ACHN (cell line): ENCODE results near the gene GPER1.

ENCODE experiments used
- DNase-seq: peaks from one replicate; pipeline ENCODE4 v3.0.0-alpha.2; 2015
- in situ Hi-C: cut with HindIII; loops from 2 replicates; pipeline ENCODE4 v1.10.0; 2017; ENCODE audit warnings: low sequenced_read_pairs, low pct_ligation_motif_present, low pct_unique_long_range_greater_than_20kb

GPER1 gene

DNA sequence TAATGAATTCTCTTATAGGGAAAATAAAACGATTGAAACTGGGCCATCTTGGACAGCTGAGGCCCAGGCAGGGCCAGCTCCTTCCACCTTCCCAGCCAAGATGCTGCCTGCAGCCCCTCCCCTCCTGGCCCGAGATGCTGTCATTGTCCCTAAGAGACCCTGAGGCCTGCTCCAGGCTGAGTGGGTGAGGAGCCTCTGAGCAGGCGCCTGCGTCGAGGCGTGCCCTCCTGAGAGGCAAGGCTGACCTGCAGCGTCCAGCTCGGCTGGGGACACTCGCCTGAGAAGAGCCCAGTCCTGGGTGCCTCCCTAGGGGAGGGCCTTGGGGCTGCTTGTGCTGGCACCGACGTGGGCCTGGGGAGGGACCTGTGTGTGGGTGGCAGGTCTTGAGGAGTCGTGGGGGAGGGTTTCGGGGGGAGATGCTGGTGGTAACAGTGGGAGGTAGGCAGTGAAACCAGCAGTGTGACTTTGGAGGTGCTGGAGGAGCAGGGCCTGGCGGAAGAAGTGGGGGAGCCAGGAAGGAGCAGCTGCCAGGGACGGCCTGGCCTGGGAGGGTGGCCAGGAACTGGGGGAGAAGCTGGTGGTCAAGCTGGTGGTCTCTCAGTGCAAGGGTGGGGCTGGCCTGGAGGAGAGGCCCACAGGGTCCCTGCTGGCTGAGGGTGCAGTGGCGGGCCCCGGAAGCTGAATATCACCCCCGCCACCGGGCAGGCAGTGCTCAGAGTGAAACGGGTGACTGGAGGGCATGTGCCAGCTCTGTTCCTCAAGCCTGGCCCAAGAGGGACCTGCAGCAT lies 35.7 kb upstream of the GPER1 start:
- no peak for DNase-seq
- in situ Hi-C loops: no loop called here

DNA sequence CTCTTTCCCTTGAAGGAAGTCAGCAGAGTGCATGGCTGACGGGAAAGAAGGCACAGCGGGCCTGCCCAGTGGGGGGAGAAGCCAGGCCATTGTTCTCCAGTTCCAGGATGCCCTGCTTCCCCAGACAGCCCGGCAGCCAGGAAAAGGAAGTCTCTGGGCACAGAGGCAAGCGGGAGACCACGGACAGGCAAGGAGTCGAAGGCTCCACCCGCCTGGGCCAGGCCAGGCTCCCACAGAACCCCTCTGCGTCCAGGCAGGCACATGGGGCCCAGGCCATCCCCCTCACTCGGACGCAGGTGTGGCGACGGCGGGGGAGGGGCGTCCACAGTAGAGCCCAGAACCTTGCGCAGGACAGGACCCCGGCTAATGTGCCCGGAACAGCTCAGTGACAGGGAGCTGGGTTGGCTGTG lies 34.9 kb upstream of the GPER1 start:
- DNase-seq: no peak
- in situ Hi-C loops: no loop called here

GRCh38 chr7:1053816-1054370 lies 34.0 kb upstream of the GPER1 start:
- in situ Hi-C loops: no loop called here
- DNase-seq: no peak

GRCh38 chr7:1054438-1054837 lies 33.5 kb upstream of the GPER1 start:
- in situ Hi-C loops: no loop called here
- no peak for DNase-seq

GRCh38 chr7:1054861-1055450 lies 33.0 kb upstream of the GPER1 start:
- in situ Hi-C loops: no loop called here
- DNase-seq: no peak

- in situ Hi-C loops: no loop called here
Observed at GRCh38 chr7:1055491-1055955, 32.4 kb upstream of the GPER1 start.

DNA sequence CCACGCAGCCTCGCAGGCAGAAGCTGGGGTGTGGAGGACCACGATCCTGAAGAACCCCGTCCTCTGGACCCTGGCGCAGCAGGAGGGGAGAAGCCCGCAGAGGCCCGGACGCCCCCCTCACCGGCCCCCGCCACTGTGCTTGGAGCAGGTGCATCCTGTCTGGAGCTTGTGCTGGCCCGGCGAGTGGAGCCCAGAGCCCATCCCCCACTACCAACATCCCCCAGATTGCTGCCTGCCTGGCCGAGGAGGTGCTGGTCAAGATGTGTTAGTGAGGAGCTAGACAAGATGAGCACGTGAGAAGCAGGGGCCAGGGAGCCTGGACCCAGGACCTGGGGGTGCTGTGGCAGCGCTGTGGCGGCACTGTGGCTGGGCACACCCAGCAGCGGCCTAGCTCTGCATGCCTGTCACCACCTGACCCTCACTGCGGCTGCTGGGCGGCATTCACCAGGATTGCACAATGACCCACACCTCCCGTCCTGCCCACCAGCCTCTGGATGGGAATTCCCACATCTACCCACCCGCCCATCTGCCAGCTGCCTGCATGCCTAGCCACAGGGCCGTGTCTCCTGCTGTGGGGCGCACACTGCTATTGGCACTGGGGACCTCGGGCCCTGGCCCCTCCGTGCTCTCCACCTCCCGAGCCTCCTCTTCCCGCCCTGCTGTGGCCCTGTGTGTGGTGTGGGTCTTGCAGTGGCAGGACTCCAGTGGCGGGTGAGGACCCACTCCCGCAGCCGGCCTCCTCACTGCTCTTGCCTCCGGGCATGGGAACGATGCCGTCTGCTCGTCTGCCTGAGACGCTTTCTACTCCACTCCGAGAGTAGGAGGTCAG lies 31.7 kb upstream of the GPER1 start:
- in situ Hi-C loops: no loop called here
- no peak for DNase-seq

More at GRCh38 chr7:1055491-1055955, 32.4 kb upstream of the GPER1 start:
- DNase-seq: no peak

DNA sequence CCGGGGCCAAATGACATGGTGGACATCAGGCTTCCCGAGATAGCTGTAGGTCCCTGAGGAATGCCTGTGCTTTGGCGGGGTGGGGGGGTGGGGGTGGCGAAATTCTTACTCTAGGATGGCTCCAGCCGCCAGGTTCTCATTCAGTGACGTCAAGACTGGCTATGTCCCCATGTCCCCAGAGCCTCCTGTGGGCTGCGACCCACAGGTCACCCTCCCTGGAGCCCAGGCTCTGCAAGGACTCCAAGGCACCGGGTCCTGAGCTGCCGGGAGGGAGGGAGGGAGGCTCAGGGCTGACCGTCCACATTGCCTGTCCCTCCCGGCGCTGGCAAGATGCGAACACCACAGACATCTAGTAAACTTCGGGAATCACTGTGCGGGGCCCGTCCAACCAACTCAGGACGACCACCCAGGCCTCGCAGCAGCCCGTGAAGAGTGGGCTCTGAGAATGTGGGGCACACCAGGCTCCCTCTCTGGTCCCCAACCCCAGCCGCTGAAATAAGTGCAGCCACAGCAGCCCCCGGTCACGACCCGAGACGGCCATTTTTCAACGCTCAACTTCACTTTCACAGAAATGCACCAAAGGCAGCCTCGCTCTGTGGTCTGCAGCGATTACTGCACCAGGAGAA lies 31.0 kb upstream of the GPER1 start:
- in situ Hi-C loops: no loop called here
- no peak for DNase-seq

DNA sequence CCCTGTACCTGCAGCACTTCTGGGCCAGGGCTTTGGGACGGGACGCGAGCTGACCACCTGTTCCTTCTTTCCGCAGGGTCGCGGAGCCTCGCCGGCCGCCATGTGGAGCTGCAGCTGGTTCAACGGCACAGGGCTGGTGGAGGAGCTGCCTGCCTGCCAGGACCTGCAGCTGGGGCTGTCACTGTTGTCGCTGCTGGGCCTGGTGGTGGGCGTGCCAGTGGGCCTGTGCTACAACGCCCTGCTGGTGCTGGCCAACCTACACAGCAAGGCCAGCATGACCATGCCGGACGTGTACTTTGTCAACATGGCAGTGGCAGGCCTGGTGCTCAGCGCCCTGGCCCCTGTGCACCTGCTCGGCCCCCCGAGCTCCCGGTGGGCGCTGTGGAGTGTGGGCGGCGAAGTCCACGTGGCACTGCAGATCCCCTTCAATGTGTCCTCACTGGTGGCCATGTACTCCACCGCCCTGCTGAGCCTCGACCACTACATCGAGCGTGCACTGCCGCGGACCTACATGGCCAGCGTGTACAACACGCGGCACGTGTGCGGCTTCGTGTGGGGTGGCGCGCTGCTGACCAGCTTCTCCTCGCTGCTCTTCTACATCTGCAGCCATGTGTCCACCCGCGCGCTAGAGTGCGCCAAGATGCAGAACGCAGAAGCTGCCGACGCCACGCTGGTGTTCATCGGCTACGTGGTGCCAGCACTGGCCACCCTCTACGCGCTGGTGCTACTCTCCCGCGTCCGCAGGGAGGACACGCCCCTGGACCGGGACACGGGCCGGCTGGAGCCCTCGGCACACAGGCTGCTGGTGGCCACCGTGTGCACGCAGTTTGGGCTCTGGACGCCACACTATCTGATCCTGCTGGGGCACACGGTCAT lies 30.3 kb upstream of the GPER1 start:
- no peak for DNase-seq
- in situ Hi-C loops: no loop called here

DNA sequence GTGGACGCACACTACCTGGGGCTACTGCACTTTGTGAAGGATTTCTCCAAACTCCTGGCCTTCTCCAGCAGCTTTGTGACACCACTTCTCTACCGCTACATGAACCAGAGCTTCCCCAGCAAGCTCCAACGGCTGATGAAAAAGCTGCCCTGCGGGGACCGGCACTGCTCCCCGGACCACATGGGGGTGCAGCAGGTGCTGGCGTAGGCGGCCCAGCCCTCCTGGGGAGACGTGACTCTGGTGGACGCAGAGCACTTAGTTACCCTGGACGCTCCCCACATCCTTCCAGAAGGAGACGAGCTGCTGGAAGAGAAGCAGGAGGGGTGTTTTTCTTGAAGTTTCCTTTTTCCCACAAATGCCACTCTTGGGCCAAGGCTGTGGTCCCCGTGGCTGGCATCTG lies 29.6 kb upstream of the GPER1 start:
- in situ Hi-C loops: no loop called here
- DNase-seq: no peak

DNA sequence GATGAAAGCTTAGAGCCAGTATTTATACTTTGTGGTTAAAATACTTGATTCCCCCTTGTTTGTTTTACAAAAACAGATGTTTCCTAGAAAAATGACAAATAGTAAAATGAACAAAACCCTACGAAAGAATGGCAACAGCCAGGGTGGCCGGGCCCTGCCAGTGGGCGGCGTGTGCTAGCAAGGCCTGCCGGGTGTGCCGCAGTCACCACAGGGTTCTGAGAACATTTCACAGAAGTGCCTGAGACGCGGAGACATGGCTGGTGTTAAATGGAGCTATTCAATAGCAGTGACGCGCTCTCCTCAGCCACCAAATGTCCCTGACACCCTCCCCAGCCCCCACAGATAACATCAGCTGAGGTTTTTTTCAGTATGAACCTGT lies 29.1 kb upstream of the GPER1 start:
- no peak for DNase-seq
- in situ Hi-C loops: no loop called here

GRCh38 chr7:1059200-1060091 lies 28.5 kb upstream of the GPER1 start:
- DNase-seq: peak; percentile 36

DNA sequence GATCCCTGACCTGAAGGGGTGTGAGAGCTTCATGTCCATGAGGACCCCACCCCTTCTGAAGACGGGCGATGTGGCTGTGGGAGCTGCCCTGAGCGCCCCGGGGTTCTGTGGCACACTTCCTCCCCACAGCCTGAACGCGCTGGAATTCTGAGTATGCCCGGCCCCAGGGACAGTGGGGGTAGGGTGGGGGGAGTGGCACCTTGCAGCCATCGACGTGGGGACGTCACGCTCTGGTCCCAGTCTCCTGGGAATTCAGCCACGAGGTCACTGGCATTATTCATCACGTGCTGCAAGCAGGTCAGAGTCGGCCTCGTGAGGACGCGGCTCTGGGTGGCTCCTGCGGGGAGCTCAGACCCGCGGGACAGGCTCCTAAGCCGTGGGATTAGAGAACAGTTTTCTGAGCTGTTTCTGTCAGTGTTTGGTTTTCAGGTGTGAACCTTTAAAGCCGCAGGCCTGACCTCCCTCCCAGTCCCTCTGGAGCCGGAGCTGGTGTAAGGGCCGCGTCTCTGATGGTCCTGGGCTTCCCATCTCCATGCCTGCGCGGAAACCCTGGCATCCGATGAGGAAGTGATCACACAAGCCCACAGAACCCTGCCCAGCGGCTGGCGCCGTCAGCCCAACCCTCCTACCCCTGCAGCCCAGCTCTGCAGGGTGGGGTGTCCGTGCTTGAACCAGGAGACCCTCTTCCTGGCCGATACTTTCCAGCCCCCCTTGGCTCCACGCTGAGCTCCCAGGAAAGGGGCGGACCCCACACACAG lies 27.4 kb upstream of the GPER1 start:
- in situ Hi-C loops: no loop called here
- DNase-seq: no peak

More at GRCh38 chr7:1059200-1060091, 28.5 kb upstream of the GPER1 start:
- in situ Hi-C loops: no loop called here

DNA sequence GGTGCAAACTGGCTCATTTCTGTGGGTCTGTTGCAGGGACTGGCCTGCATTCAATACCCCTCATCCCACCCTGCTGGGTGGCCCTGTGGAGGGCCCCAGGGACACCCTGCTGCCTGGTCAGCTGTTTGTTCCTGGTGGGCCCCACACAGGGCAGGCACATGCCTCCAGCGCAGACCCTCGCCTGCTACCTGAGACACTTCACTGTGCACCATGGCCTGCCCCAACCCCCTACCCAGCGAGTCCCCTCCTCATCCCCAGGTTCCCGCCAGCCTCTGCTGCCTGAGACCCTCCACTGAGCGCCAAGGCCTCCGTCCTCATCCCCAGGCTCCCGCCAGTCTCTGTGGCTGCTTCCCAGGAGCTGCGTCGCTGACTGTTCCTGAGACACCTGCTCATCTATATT lies 26.7 kb upstream of the GPER1 start:
- in situ Hi-C loops: no loop called here
- no peak for DNase-seq

DNA sequence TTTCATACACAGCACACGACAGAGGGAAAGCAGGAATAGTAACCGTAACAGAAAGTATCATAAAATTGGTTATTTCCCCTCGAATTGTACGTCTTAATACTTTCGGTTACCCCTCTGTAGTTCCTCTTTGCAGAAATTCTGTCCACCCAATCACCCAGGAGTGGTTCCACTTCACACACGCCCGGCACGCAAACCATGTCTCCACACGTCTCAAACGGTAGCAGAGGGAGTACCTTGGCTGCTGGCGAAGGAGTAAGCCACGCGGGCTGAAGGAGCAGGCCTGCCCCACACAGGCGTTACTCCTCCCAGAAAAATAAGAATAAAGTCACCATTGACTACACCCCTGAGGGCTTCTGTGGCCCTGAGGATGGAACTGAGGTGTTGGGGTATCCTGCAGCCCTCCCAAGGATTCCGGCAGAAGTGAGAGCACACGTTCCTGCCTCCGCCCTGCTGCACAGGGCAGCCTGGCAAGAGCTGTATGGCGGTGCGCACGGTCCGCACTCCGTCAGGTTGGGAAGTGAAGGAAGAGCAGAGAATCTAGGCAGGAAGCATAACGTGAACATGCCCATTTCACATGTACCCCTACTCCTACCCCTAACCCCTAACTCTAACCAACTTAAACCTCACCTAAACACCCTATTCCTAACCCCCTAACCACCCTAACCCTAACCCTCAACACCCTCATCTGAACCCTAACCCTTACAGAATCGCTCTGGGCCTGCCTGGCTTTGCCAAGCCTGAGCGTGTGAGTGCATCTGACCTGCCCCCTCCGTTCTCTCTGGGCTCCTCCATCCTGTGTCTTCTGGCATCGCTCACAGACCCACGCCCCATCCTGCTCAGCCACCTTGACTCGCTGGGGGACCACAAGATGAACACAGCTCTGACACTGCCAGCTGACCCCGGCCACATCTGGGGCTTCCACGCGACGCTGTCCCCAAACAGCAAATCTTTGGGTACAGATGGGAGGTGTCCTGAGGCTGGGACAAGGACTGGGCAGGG lies 25.3 kb upstream of the GPER1 start:
- no peak for DNase-seq
- in situ Hi-C loops: no loop called here
